Stimulated activated CD8-positive, alpha-beta memory T cell treated with anti-CD3 and anti-CD28 coated beads, Interleukin-15, amount 100 ng/mL, for 1 hour (primary cell): ENCODE measurements around the gene PEX26.
"Not testable (repeated sequence)": the region's sequence is repeated elsewhere in the genome, so short reads cannot be mapped to it uniquely, and the experiment has no call there.

Source experiments
- DNase-seq: peaks from one replicate; pipeline ENCODE4 v3.0.0-alpha.2; 2020; ENCODE audit warnings: low read depth

The PEX26 gene

GRCh38 chr22:18119409-18120110 lies 41.8 kb downstream of the PEX26 start:
- DNase-seq: no peak

- DNase-seq: no peak
Observed at GRCh38 chr22:18120857-18121256, 43.1 kb downstream of the PEX26 start.

- no peak for DNase-seq
Observed at GRCh38 chr22:18121506-18121905, 43.7 kb downstream of the PEX26 start.

GRCh38 chr22:18121954-18122554 lies 44.3 kb downstream of the PEX26 start:
- DNase-seq: no peak

- not testable (repeated sequence) for DNase-seq
Observed at GRCh38 chr22:18123476-18124025, 45.8 kb downstream of the PEX26 start.

GRCh38 chr22:18126606-18127005 lies 48.8 kb downstream of the PEX26 start:
- no peak for DNase-seq

GRCh38 chr22:18130018-18130417 lies 52.2 kb downstream of the PEX26 start:
- DNase-seq: no peak

- no peak for DNase-seq
Observed at GRCh38 chr22:18130699-18131429, 53.1 kb downstream of the PEX26 start.

- DNase-seq: no peak
Observed at GRCh38 chr22:18133452-18133851, 55.7 kb downstream of the PEX26 start.

GRCh38 chr22:18136563-18137320 lies 59.0 kb downstream of the PEX26 start:
- DNase-seq: no peak

GRCh38 chr22:18141004-18141403 lies 63.2 kb downstream of the PEX26 start:
- not testable (repeated sequence) for DNase-seq

GRCh38 chr22:18144105-18144504 lies 66.3 kb downstream of the PEX26 start:
- DNase-seq: no peak

GRCh38 chr22:18145676-18146388 lies 68.0 kb downstream of the PEX26 start:
- DNase-seq: no peak

- no peak for DNase-seq
Observed at GRCh38 chr22:18146389-18146753, 68.6 kb downstream of the PEX26 start.

- no peak for DNase-seq
Observed at GRCh38 chr22:18147791-18148190, 70.0 kb downstream of the PEX26 start.

- DNase-seq: no peak
Observed at GRCh38 chr22:18148293-18148965, 70.6 kb downstream of the PEX26 start.

GRCh38 chr22:18152519-18152918 lies 74.7 kb downstream of the PEX26 start:
- DNase-seq: no peak

GRCh38 chr22:18154821-18155390 lies 77.1 kb downstream of the PEX26 start:
- no peak for DNase-seq
